HUES64 (cell line): ENCODE measurements around the gene MYO5A.

Source experiments
- H3K27ac ChIP-seq: 2 replicates; pipeline ENCODE4 v1.7.0; 2013; ENCODE audit warnings: low read depth, low read length, inconsistent platforms
- H3K27me3 ChIP-seq: 2 replicates; pipeline ENCODE4 v1.6.1; 2013; ENCODE audit warnings: mild to moderate bottlenecking, low read length; ENCODE audit not compliant: insufficient read depth
- H3K36me3 ChIP-seq: 2 replicates; pipeline ENCODE4 v1.6.1; 2013; ENCODE audit warnings: mild to moderate bottlenecking, low read length; ENCODE audit not compliant: insufficient read depth
- H3K4me1 ChIP-seq: 2 replicates; pipeline ENCODE4 v1.6.1; 2013; ENCODE audit warnings: mild to moderate bottlenecking, low read length, moderate library complexity; ENCODE audit not compliant: insufficient read depth
- H3K4me3 ChIP-seq: 2 replicates; pipeline ENCODE4 v1.5.1; 2013; ENCODE audit warnings: mild to moderate bottlenecking, low read length, moderate library complexity
- H3K9ac ChIP-seq: 2 replicates; pipeline ENCODE4 v1.6.1; 2013; ENCODE audit warnings: mild to moderate bottlenecking, low read depth, low read length
- H3K9me3 ChIP-seq: 2 replicates; pipeline ENCODE4 v1.6.1; 2013; ENCODE audit warnings: low read depth, low read length; ENCODE audit not compliant: insufficient read depth
- WGBS: fragments of 150-250, 120-280 bp; methylation state at CpG from one replicate; pipeline ENCODE4 v1.1.7; 2013; ENCODE audit warnings: missing lambda C conversion rate; 5-methylcytosine and 5-hydroxymethylcytosine counted together

MYO5A gene

DNA sequence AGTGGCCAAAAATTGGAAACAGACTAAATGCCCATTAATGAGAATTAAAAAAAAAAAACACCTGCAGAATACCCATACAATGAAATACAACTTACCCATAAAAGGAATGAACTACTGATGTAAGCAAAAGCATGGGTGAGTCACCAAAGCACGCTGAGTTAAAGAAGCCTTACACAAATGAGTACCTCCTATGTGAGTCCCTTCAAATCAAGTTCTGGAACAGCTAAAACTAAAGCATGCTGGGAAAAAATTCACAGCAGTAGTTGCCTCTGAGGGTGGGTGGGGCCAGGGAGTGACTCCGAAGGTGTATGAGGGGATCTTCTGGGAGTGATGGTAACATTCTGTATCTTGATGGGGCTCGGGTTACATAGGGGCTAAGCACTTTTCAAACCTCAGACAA, 244.5 kb downstream of the MYO5A start:
- 0 out of 2 replicates have a peak, but pooled peaks cover 4% of the 10 kb centered on the region for H3K9me3 ChIP-seq
- peaks cover 9% of the 10 kb centered on the region; the same call in 1 of the 2 replicates for H3K4me1 ChIP-seq
- no peak overlapping the region for H3K4me3 ChIP-seq
- WGBS = 96% methylated on average over 3 of the region's 3 CpGs
- no peaks in the 10 kb centered on the region for H3K27me3 ChIP-seq
- H3K9ac ChIP-seq = no peak overlapping the region
- peaks cover 21% of the 10 kb centered on the region for H3K36me3 ChIP-seq
- no peak overlapping the region for H3K27ac ChIP-seq

DNA sequence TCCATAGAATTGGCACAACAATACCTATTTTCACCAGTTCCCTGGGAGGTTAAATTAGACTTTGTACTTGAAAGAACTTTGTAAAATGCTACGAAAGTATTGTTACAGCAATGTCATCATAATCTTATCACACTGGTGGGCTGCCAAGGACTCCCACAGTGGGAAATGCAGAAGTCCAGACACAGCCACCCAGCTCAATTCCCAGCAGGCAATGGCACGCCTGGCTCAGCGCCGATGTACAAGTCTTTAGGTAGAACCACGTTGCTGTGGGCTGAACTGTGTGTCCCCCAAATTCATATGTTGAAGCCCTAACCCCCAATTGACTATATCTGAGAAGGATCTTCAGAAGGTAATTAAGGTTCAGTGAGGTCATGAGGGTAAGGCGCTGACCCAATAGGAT, 245.4 kb downstream of the MYO5A start:
- Histone ChIP-seq H3K4me1 (peaks cover 5% of the 10 kb centered on the region; the same call in 1 of the 2 replicates), H3K9ac (no peak overlapping the region), H3K27ac (no peak overlapping the region), H3K36me3 (peaks cover 30% of the 10 kb centered on the region), H3K9me3 (0 out of 2 replicates have a peak, but pooled peaks cover 4% of the 10 kb centered on the region), H3K27me3 (no peaks in the 10 kb centered on the region), H3K4me3 (no peak overlapping the region)
- WGBS = 91% methylated on average over 6 of the region's 6 CpGs

DNA sequence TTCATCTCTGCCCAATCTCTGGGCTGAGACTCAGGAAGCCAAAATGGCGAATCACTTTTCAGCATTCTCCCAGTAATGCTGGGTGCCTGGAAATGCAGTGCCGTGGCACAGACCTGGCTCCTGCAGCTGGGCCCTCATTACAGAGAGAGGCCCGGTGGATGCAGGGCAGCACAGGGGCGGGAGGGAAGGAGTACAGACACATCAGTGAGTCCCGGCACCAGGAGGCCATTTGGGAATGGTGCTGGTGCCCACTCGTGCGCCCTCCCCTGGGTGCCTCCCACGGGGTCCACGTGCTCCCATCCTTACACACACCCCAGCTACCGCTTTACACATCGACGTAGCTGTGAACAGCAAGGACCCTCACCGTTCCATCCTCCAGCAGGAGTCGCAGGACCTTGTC, 246.3 kb downstream of the MYO5A start:
- peaks cover 39% of the 10 kb centered on the region for H3K36me3 ChIP-seq
- 0 out of 2 replicates have a peak, but pooled peaks cover 4% of the 10 kb centered on the region for H3K9me3 ChIP-seq
- no peak overlapping the region for H3K4me3 ChIP-seq
- H3K4me1 ChIP-seq = no peaks in the 10 kb centered on the region
- H3K27ac ChIP-seq = no peak overlapping the region
- H3K27me3 ChIP-seq = no peaks in the 10 kb centered on the region
- WGBS = 94% methylated on average over 14 of the region's 14 CpGs
- no peak overlapping the region for H3K9ac ChIP-seq

DNA sequence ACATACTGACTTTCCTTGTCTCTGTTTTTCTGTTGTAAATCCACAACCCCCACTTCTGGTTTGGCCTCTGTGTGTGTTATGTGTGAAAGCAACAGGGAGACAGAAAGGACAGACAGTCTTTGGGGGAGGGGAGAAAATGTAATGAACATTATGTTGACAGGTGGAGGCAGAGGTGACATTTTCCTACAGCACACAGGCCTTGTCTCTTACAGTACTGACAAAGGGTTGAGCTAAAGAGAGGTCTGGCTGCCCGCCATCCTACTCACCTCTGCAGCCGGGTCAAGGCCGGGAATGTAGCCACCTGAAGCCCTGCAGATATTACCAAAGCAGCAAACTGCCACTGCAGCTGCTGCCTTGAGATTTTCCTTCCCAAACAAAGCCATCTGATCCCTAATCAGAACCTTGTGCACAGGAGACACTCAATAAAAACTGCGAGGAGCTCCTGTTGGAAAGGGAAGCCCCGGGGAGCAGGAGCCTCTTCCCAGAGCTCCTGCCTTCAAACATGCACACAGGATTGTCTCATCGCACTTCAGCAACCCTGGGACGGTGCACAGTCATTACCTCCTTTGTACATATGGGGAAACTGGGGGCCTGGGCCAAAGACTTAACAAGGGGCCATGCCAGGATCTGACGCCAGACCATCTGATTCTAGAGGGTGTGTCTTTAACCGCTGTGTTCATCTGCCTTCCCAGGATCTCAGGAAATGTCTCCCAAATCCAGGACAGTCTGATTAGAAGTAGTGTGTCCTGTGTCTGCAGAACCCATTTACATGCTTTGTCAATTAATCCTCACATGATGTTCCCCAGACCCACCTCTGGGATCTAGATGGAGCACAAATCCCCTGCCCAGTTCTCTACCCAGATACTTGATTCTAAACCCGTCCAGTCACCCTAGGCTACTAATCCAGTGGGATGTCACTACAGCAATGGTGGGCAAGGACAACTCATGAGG, 247.3 kb downstream of the MYO5A start:
- H3K27me3 ChIP-seq = no peaks in the 10 kb centered on the region
- no peak overlapping the region for H3K4me3 ChIP-seq
- 0 out of 2 replicates have a peak, but pooled peaks cover 4% of the 10 kb centered on the region for H3K9me3 ChIP-seq
- no peak overlapping the region for H3K27ac ChIP-seq
- H3K9ac ChIP-seq = no peak overlapping the region
- H3K36me3 ChIP-seq = peaks cover 49% of the 10 kb centered on the region
- WGBS = 94% methylated on average over 10 of the region's 10 CpGs
- H3K4me1 ChIP-seq = no peaks in the 10 kb centered on the region

DNA sequence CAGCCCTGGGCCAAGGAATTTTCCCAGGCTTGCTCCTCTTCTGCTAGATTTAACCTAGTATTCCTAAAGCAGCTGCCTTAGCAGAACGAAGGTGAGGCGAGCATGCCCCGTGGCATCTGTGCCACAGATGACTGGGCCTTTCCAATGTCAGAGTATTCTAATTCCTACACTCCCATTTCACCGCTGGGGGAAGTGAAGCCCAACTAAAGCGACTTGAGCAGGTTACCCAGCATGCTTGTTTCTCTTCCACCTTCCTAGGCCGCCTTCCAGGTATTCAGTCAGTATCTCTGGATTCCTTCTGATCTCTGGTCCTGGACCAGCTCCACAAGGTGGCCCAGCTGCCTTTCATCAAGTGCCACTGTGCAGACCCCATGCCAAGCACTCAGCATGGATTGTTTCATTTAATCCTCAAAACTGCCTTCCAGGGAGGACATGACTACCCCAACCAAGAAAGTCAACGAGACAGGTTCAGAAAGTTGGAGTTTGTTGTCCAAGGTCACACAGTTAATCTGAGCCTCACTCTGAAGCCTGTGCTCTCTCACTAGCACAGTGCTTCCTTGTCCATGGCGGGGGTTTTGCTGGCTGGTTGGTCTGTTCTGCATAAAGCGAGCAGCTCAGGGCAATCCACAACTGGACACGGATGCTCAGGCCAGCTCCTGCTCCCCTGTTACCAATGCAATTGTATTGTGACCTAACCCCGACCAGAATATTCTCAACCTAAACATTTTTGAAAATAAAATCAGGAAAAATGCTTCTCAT, 248.2 kb downstream of the MYO5A start:
- Histone ChIP-seq H3K4me3 (no peak overlapping the region), H3K36me3 (peaks cover 57% of the 10 kb centered on the region), H3K4me1 (no peaks in the 10 kb centered on the region), H3K9me3 (0 out of 2 replicates have a peak, but pooled peaks cover 4% of the 10 kb centered on the region), H3K27ac (no peak overlapping the region), H3K9ac (no peak overlapping the region), H3K27me3 (no peaks in the 10 kb centered on the region)
- 94% methylated on average over 11 of the region's 11 CpGs for WGBS

DNA sequence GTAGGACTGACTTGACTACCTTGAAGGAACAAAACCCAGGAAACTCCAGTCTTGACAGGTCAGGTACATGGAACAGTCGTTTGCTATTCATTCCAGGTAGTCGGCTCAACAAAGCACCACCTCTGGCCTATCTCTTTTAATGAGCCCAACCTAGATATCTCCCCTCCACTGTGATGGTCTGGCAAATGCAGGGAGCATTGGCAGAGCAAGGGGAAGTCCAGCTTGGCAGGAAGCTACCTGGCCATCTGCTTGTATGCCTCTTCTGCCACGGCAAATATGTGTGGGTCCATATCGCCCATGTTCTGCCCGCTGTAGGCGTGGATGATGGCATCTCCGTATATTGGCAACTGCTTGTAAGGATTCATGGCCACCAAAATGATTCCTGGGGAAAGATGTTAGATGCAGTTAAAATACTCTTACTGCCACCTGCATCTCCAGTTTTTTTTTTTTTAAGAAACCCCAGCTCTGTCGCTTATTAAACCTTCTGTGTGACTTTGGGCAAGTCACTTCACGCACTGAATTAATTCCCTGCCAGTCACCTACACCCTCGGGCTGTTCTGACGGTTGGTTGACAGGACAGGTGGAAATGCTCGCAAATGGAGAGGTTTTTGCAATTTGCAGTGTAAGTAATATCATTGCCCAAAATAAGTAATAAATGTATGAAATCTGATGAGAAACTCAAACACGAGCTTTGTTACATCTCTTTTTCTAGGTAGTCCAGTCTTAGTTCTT, 249.9 kb downstream of the MYO5A start:
- Histone ChIP-seq H3K36me3 (peaks cover 73% of the 10 kb centered on the region), H3K9ac (no peak overlapping the region), H3K27me3 (no peaks in the 10 kb centered on the region), H3K4me1 (no peaks in the 10 kb centered on the region), H3K9me3 (no peaks in the 10 kb centered on the region), H3K4me3 (no peak overlapping the region), H3K27ac (no peak overlapping the region)
- WGBS = 96% methylated on average over 13 of the region's 13 CpGs

DNA sequence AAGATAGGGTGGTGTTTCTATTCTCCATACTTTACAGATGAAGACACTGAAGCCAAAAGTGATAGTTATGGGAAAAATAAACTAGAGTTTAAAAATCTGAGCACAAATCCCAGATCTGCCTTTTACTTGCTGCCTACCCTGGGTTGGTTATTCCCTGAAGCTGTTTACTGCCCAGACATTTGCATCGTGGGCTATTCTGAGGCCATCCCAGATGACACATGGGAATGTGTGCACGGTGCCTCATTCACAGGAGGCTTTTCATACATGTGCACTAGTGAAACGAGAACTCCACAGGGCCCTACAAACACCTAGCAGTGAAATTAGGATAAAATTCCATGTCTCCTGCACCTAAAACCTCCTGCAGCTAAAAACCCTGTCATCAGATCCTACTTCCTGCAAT, 250.5 kb downstream of the MYO5A start:
- WGBS = 92% methylated on average over 3 of the region's 3 CpGs
- peaks cover 80% of the 10 kb centered on the region for H3K36me3 ChIP-seq
- H3K27ac ChIP-seq = no peak overlapping the region
- no peaks in the 10 kb centered on the region for H3K4me1 ChIP-seq
- no peak overlapping the region for H3K9ac ChIP-seq
- no peaks in the 10 kb centered on the region for H3K9me3 ChIP-seq
- no peak overlapping the region for H3K4me3 ChIP-seq
- H3K27me3 ChIP-seq = no peaks in the 10 kb centered on the region

DNA sequence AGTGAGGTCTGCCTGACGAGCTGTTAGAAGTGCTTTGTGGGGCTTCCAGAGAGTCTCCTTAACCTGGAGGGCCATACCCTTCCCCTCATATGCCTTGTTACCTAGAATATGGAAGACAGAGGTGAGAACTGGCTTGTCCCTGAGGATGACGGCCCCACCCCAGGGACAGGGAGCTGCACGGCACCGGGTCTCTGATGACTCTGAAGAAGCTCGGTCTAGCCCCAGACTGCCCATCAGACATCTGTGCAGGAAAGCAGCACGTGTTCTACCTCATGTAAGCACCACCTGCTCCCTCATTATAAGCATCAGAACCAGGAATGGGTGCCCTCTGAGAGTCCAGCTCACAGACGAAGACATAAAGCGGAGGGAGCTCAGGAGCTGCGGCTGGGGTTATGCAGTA, 251.1 kb downstream of the MYO5A start:
- Histone ChIP-seq H3K9me3 (no peaks in the 10 kb centered on the region), H3K27me3 (no peaks in the 10 kb centered on the region), H3K4me3 (no peak overlapping the region), H3K27ac (no peak overlapping the region), H3K9ac (no peak overlapping the region), H3K4me1 (no peaks in the 10 kb centered on the region), H3K36me3 (peaks cover 81% of the 10 kb centered on the region)
- 91% methylated on average over 8 of the region's 9 CpGs for WGBS

DNA sequence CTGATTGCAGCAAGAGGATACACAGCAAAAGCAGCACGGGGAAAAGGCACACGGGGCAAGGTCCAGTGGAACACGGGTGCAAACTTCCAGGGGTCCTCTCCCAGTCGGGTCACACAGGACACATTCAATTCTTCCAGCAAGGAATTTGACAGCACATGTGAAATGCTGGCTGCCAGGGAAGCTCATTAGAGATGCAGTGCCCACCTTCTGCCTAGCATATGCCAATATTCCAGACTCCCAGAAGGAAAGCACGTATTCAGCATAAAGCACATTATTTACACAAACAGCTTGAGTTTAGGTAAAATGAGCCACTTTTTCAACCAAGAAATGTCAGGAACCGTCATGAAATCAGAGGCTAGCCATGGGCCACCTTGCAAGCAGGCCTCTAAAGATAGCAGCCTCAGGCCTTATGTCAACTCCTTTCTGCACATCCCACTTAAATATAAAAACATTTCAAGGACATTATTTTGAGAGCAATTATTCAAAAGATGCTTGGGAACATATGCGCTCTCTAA, 252.4 kb downstream of the MYO5A start:
- no peak overlapping the region for H3K27ac ChIP-seq
- no peak overlapping the region for H3K9ac ChIP-seq
- peaks cover 85% of the 10 kb centered on the region for H3K36me3 ChIP-seq
- no peaks in the 10 kb centered on the region for H3K4me1 ChIP-seq
- no peaks in the 10 kb centered on the region for H3K27me3 ChIP-seq
- no peak overlapping the region for H3K4me3 ChIP-seq
- WGBS = 90% methylated on average over 6 of the region's 7 CpGs
- H3K9me3 ChIP-seq = no peaks in the 10 kb centered on the region

DNA sequence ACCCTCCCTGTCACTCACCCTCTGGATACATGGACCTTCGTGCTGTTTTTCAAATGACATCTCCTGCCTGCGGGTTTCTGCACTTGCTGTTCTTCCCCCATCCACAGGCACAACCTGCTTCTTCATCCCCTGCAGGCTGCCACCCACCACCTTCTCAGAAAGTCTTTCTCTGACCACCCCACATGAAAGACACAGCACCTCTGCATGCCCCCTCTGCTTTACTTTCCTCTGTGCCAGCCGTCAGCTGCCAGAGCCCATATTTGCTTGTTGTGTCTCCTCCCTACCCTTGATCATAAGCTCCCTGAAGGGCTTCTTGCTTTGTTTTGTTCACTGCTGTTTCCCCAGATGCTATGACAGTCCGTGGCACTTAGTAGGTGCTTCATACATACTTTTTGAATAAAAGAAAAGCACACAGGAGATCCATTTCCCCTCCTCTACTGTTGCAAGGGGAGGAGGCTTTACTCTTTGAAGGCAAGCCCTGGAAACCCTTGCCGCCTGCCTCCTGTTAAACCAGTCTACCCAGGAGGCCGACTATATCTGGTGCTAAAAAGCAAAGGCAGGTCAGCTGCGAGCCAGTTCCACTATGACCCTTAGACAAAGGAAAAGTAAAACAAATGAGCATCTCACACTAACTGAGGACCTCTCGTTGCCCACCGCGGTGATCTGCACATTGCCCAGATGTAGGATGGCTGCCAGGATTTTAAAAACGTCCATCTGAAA, 265.0 kb downstream of the MYO5A start:
- no peaks in the 10 kb centered on the region for H3K27me3 ChIP-seq
- H3K9me3 ChIP-seq = no peaks in the 10 kb centered on the region
- 89% methylated on average over 11 of the region's 11 CpGs for whole genome bisulfite sequencing
- H3K4me3 ChIP-seq = no peak overlapping the region
- no peak overlapping the region for H3K9ac ChIP-seq
- H3K4me1 ChIP-seq = peaks cover 20% of the 10 kb centered on the region
- H3K36me3 ChIP-seq = peaks cover 32% of the 10 kb centered on the region
- H3K27ac ChIP-seq = no peak overlapping the region
